ENCODE data around the gene PDGFB. TPM values are rescaled to one million over a fixed set of nuclear protein-coding genes. Genes with fewer than 3 reads are reported as not detected.

PDGFB gene
- total RNA-seq = 3.9 and 4.3 TPM in 2 replicates
- polyA plus RNA-seq = 2.5 and 4.1 TPM in 2 replicates

DNA sequence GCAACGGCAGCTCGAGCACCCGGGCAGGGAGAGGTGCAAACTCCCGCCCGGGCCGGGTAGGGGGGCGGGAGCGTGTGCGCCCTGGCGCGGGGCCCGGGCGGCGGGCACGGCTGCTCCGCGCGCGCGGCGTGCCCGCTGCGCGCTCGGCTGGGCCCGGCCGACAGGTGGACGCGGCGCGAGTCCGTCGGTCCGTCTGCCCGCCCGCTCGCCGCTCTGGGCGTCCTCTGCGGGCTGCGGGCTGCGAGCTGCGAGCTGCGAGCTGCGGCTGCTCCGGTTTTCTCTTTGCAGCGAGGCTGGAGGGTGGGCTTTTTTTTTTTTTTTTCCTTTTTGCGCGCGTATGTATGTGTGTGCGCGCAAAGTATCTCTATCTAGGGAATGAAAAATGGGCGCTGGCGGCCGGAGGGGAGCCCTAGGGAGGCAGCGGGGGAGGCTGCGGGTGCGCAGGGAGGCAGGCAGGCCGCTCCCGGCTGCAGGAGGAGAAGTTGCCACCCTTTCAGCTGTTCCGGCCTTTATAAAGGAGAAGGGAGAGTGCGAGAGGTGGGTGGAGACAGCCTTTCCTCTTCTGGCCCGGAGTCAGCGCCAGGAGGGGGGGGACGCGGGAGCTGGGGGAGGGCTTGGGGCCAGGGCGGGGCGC lies at the start of gene PDGFB:
Gene PDGFB (minus strand): TSS at position 487 of the 634 bp plus-strand sequence. CDS start 1,019 bp downstream, outside the sequence.
- Histone ChIP-seq H2AFZ (no peak within 1 kb of the TSS), H3K27me3 (peaks cover 14% of the 10 kb centered on the region), H3K4me2 (peak within 1 kb of the TSS; percentile 98), H3K9me3 (ENCODE audit: low read depth) (no peaks in the 10 kb centered on the region), H3K4me1 (ENCODE audit: insufficient read depth) (peaks cover 30% of the 10 kb centered on the region), H3K27ac (peak within 1 kb of the TSS; percentile 88), H4K20me1 (ENCODE audit: insufficient read depth, poor library complexity, severe bottlenecking) (no peaks in the 10 kb centered on the region), H3K4me3 (peak within 1 kb of the TSS; percentile 36), H3K79me2 (no peaks in the 10 kb centered on the region), H3K9me2 (replicated peaks; ENCODE audit: insufficient read depth) (no peaks in the 10 kb centered on the region), H3K36me3 (replicated peaks; ENCODE audit: insufficient read depth, low read depth) (no peaks in the 10 kb centered on the region)
- WGBS (ENCODE audit: low lambda C conversion rate, missing lambda C conversion rate) = under 1% methylated on average over 40 of the region's 68 CpGs
- TF ChIP-seq EZH2 (IDR thresholded peaks at IDR 0.05; ENCODE audit: borderline replicate concordance) (no peak), EZH2phosphoT487 (IDR thresholded peaks at IDR 0.05; ENCODE audit: low read depth, severe bottlenecking, unreplicated experiment) (no peak)
- TF ChIP-seq, protein P1, sequence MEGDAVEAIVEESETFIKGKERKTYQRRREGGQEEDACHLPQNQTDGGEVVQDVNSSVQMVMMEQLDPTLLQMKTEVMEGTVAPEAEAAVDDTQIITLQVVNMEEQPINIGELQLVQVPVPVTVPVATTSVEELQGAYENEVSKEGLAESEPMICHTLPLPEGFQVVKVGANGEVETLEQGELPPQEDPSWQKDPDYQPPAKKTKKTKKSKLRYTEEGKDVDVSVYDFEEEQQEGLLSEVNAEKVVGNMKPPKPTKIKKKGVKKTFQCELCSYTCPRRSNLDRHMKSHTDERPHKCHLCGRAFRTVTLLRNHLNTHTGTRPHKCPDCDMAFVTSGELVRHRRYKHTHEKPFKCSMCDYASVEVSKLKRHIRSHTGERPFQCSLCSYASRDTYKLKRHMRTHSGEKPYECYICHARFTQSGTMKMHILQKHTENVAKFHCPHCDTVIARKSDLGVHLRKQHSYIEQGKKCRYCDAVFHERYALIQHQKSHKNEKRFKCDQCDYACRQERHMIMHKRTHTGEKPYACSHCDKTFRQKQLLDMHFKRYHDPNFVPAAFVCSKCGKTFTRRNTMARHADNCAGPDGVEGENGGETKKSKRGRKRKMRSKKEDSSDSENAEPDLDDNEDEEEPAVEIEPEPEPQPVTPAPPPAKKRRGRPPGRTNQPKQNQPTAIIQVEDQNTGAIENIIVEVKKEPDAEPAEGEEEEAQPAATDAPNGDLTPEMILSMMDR (IDR thresholded peaks at IDR 0.05; ENCODE audit: poor library complexity) = no peak
- peak; percentile 63 for DNase-seq (ENCODE audit: low spot score)

DNA sequence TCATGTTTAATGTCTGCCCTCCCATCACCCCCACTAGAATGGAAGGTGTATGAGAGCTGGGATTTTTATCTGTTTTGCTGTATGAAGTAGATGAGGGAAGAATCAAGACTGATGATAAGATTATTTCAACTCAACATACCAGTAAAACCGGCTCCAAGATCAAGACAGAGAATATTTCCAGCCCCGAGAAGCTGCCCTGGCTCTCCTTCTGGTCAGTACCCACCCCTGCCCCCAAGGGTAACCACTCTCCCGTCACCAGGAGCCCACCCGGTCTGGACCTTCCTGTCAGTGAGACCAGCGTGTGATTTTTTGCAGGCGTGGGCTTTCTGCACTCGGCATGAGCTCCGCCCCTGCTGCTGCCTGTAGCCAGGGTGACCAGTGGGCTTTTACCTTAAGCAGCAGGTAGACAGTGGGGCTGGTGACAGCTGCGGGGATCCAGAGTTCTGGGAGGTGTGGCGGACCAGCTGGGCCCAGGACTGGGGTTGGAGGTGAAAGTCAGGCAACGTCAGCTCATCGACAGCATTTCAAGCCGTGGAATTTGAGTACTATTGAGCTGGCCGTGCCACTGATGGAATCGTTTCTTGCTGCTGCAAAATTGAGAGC lies 49.1 kb upstream of the PDGFB start:
- H4K20me1 ChIP-seq (ENCODE audit: insufficient read depth, poor library complexity, severe bottlenecking) = no peaks in the 10 kb centered on the region
- no peaks in the 10 kb centered on the region for H3K9me2 ChIP-seq (replicated peaks; ENCODE audit: insufficient read depth)
- peaks cover 36% of the 10 kb centered on the region for H3K4me1 ChIP-seq (ENCODE audit: insufficient read depth)
- 63% methylated on average over 15 of the region's 15 CpGs for WGBS (ENCODE audit: low lambda C conversion rate, missing lambda C conversion rate)
- H3K79me2 ChIP-seq = no peaks in the 10 kb centered on the region
- H3K4me2 ChIP-seq = no peak overlapping the region
- no peak for DNase-seq (ENCODE audit: low spot score)
- no peak overlapping the region for H3K27ac ChIP-seq
- no peak for TF ChIP-seq EZH2 (IDR thresholded peaks at IDR 0.05; ENCODE audit: borderline replicate concordance)
- TF ChIP-seq EZH2phosphoT487 (IDR thresholded peaks at IDR 0.05; ENCODE audit: low read depth, severe bottlenecking, unreplicated experiment) = no peak
- TF ChIP-seq, protein P1 (IDR thresholded peaks at IDR 0.05; ENCODE audit: poor library complexity) = no peak
- H2AFZ ChIP-seq = no peak overlapping the region
- H3K27me3 ChIP-seq = no peaks in the 10 kb centered on the region
- no peaks in the 10 kb centered on the region for H3K36me3 ChIP-seq (replicated peaks; ENCODE audit: insufficient read depth, low read depth)
- H3K9me3 ChIP-seq (ENCODE audit: low read depth) = no peaks in the 10 kb centered on the region
- no peak overlapping the region for H3K4me3 ChIP-seq

DNA sequence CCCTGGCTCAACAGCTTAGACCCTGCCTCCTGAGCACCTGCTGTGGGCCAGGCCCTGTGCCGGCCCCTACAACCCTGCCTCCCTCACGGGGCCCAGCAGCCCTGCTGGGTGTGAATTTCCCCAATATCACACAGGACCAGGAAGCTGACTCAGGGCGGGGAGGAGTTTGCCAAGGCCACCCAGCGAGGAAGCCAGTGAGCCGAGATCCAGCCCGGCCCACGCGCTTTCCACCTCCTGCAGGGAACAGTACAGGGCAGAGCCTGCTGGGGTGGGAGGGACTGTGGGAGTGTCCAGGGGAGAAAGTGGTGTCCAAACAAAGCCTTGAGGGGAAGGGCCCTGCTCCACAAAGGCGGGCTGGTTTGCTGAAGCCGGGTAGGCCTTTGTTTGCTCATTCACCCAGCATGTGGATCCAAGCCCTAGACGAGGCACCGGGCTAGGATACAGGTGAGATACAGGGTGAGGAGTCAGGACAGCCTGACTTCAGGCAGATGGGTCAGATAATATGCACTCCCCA lies 47.8 kb upstream of the PDGFB start:
- TF ChIP-seq EZH2 (IDR thresholded peaks at IDR 0.05; ENCODE audit: borderline replicate concordance) (no peak), EZH2phosphoT487 (IDR thresholded peaks at IDR 0.05; ENCODE audit: low read depth, severe bottlenecking, unreplicated experiment) (no peak)
- TF ChIP-seq, protein P1 (IDR thresholded peaks at IDR 0.05; ENCODE audit: poor library complexity) = no peak
- Histone ChIP-seq H4K20me1 (ENCODE audit: insufficient read depth, poor library complexity, severe bottlenecking) (no peaks in the 10 kb centered on the region), H3K79me2 (no peaks in the 10 kb centered on the region), H3K4me1 (ENCODE audit: insufficient read depth) (peaks cover 26% of the 10 kb centered on the region), H3K27me3 (no peaks in the 10 kb centered on the region), H3K9me3 (ENCODE audit: low read depth) (no peaks in the 10 kb centered on the region), H3K9me2 (replicated peaks; ENCODE audit: insufficient read depth) (no peaks in the 10 kb centered on the region), H3K4me2 (no peak overlapping the region), H3K4me3 (no peak overlapping the region), H3K36me3 (replicated peaks; ENCODE audit: insufficient read depth, low read depth) (no peaks in the 10 kb centered on the region), H3K27ac (peak overlapping the region; percentile 56), H2AFZ (no peak overlapping the region)
- DNase-seq (ENCODE audit: low spot score) = peak; percentile 82
- WGBS (ENCODE audit: low lambda C conversion rate, missing lambda C conversion rate) = 18% methylated on average over 9 of the region's 12 CpGs

All from hepatocyte (in vitro differentiated cells).